Mucosa of descending colon (tissue), 3 donors: ENCODE results near the gene HHAT. TPM values are rescaled to one million over a fixed set of nuclear protein-coding genes. Genes with fewer than 3 reads are reported as not detected.

Source experiments
- ATAC-seq: fragments of 200-7000 bp; cut with Tn5 transposase; one replicate; pipeline ENCODE4 v1.9.1; 2020; ENCODE audit warnings: mild to moderate bottlenecking, moderate library complexity
- DNase-seq, 3 donors: peaks; one replicate each; pipeline ENCODE4 v3.0.0-alpha.2; 2020
- H3K36me3 ChIP-seq: fragments of 200-600 bp; one replicate; pipeline ENCODE4 v1.8.0; 2021; ENCODE audit warnings: low read depth, mild to moderate bottlenecking
- H3K4me1 ChIP-seq: fragments of 200-600 bp; one replicate; pipeline ENCODE4 v1.8.0; 2021; ENCODE audit warnings: low read depth, mild to moderate bottlenecking
- H3K4me3 ChIP-seq: fragments of 200-600 bp; one replicate; pipeline ENCODE4 v1.8.0; 2021; ENCODE audit warnings: mild to moderate bottlenecking
- H3K9me3 ChIP-seq: fragments of 200-600 bp; one replicate; pipeline ENCODE4 v1.8.0; 2021; ENCODE audit warnings: mild to moderate bottlenecking
- intact Hi-C, 2 donors: fragments of 100-400 bp; cut with DNase I in 1 of 2; cut with micrococcal nuclease in 1 of 2; formaldehyde crosslinking; loops; one replicate each; pipeline versions ENCODE4 v1.11.0 to v1.11.1; 2022; cut with DNase I, micrococcal nuclease
- total RNA-seq, 3 donors: library from RNA; stranded (reverse); fragmentation: NEBNext Ultra II Directional in 2 of 3; extraction: Animal tissue kit (Norgen Biotek cat#: 25700) in 2 of 3; gene quantifications; one replicate each; pipeline versions ENCODE4 v1.2.1 to v1.2.4, GENCODE V29; 2021 to 2023
- TF ChIP-seq, protein P1 (sequence below): fragments of 200-600 bp; IDR thresholded peaks from one replicate; pipeline ENCODE4 v1.8.0; 2022; ENCODE audit warnings: antibody characterized with exemption, mild to moderate bottlenecking
- donor health status: DM: no; HTN: no; CAD: no; lungs with moderate emphysema.
- donor health status: DM: no; HTN: no; CAD: no.
- donor health status: DM: no; HTN: yes; CAD: no.

Gene HHAT
- total RNA-seq, 3 donors from 2014 or later = 4.1 to 8.6 (median 5.9) TPM

GRCh38 chr1:210600421-210601159 is 271.9 kb downstream of the HHAT start:
- Histone ChIP-seq H3K36me3 (no peaks in the 10 kb centered on the region), H3K4me3 (no peak overlapping the region), H3K4me1 (no peaks in the 10 kb centered on the region), H3K9me3 (no peaks in the 10 kb centered on the region)
- intact Hi-C loops = no loop called here
- no peak for DNase-seq
- TF ChIP-seq, protein P1, sequence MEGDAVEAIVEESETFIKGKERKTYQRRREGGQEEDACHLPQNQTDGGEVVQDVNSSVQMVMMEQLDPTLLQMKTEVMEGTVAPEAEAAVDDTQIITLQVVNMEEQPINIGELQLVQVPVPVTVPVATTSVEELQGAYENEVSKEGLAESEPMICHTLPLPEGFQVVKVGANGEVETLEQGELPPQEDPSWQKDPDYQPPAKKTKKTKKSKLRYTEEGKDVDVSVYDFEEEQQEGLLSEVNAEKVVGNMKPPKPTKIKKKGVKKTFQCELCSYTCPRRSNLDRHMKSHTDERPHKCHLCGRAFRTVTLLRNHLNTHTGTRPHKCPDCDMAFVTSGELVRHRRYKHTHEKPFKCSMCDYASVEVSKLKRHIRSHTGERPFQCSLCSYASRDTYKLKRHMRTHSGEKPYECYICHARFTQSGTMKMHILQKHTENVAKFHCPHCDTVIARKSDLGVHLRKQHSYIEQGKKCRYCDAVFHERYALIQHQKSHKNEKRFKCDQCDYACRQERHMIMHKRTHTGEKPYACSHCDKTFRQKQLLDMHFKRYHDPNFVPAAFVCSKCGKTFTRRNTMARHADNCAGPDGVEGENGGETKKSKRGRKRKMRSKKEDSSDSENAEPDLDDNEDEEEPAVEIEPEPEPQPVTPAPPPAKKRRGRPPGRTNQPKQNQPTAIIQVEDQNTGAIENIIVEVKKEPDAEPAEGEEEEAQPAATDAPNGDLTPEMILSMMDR = no peak
- ATAC-seq = no peak

DNA sequence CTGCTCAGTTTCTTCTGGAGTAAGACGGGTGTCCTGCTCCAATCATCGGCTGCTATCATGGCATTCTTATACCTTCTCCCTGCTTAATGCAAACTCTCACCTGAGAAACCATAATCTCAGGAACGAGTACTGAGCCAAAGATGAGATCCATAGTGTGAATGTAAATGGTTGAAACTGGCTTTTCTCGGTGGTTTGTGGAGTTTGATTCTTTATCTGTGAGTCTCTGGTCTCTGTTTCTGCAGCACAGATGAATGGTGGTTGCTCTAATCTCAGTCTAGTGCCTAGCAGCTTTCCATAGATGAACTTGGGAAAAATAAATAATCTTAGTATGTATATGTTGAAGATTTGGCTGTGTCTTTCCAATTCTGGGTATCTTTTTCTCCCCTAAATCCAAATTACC is 274.4 kb downstream of the HHAT start:
- TF ChIP-seq, protein P1 = no peak
- H3K4me1 ChIP-seq = no peaks in the 10 kb centered on the region
- H3K9me3 ChIP-seq = no peaks in the 10 kb centered on the region
- intact Hi-C loops = no loop called here
- DNase-seq = no peak
- H3K4me3 ChIP-seq = no peak overlapping the region
- H3K36me3 ChIP-seq = no peaks in the 10 kb centered on the region
- no peak for ATAC-seq

- H3K36me3 ChIP-seq = no peaks in the 10 kb centered on the region
- DNase-seq (no peak), ATAC-seq (no peak)
- H3K9me3 ChIP-seq = no peaks in the 10 kb centered on the region
- TF ChIP-seq, protein P1 = no peak
- H3K4me3 ChIP-seq = no peak overlapping the region
- H3K4me1 ChIP-seq = no peaks in the 10 kb centered on the region
- intact Hi-C loops = no loop called here
Observed at GRCh38 chr1:210605099-210605498, 276.4 kb downstream of the HHAT start.

DNA sequence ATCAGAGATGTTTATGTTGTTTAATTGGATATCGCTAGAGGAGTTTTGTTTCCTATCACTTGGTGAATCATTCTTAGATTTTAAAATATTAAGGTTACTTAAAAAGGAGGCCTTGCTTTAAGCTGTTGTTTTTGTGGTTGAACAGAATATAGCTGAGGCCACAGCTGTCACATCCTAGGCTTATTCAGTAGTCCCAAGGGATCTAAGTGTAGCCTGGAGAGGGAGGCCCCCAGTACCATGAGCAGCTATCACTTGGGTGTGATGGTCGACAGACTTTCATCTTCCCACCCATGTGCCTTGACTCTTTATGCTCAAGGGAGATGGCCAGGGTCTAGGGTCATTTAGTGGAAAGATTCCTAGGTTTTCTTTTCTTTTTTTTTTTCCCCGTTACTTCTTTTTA is 278.7 kb downstream of the HHAT start:
- no peaks in the 10 kb centered on the region for H3K9me3 ChIP-seq
- H3K4me1 ChIP-seq = no peaks in the 10 kb centered on the region
- TF ChIP-seq, protein P1 = no peak
- no peak for ATAC-seq
- no peaks in the 10 kb centered on the region for H3K36me3 ChIP-seq
- intact Hi-C loops = no loop called here
- no peak overlapping the region for H3K4me3 ChIP-seq
- DNase-seq = no peak

- intact Hi-C loops = no loop called here
- H3K9me3 ChIP-seq = no peaks in the 10 kb centered on the region
- H3K36me3 ChIP-seq = no peaks in the 10 kb centered on the region
- H3K4me1 ChIP-seq = no peaks in the 10 kb centered on the region
- TF ChIP-seq, protein P1 = no peak
- ATAC-seq = no peak
- no peak for DNase-seq
- no peak overlapping the region for H3K4me3 ChIP-seq
Observed at GRCh38 chr1:210608767-210609166, 280.1 kb downstream of the HHAT start.
